ENCODE data around the gene ACER2. TPM values are rescaled to one million over a fixed set of nuclear protein-coding genes. Genes with fewer than 3 reads are reported as not detected.

ACER2 gene
- total RNA-seq, 1 experiment from 2014 or later, result 9.6 TPM

- no CpG with 5 or more reads among the region's 9 CpGs for WGBS (ENCODE audit: extremely low coverage, insufficient read length, low lambda C conversion rate)
- H3K36me3 Mint-ChIP-seq (ENCODE audit: insufficient read depth in 1 of 3, low read depth in 3 of 3), result peaks cover 5 to 24% (median 21%) of the 10 kb centered on the region in 3 experiments; a peak in 6 of 7 replicates
- H4K8ac ChIP-seq (replicated peaks; ENCODE audit: insufficient read length, low read depth, low read length), result no peak overlapping the region
- no peaks in the 10 kb centered on the region for H3K27me3 Mint-ChIP-seq (ENCODE audit: low read depth)
- no peak overlapping the region for H3K4ac ChIP-seq (ENCODE audit: low read depth, low read length)
- H2BK120ac ChIP-seq (ENCODE audit: low read depth, low read length, poor library complexity, severe bottlenecking), result no peak overlapping the region
- no peaks in the 10 kb centered on the region for H3K27me3 ChIP-seq (ENCODE audit: insufficient read depth, low read length)
- no peak overlapping the region for H3K4me2 ChIP-seq (ENCODE audit: insufficient read depth, insufficient read length, low read length)
- H4K5ac ChIP-seq (ENCODE audit: insufficient read length, low read depth, low read length), result no peak overlapping the region
- no peak overlapping the region for H2BK5ac ChIP-seq (ENCODE audit: insufficient read length, low read length)
- H3K4me1 Mint-ChIP-seq, result peaks cover 17 to 40% of the 10 kb centered on the region in 2 experiments
- no peaks in the 10 kb centered on the region for H3K79me1 ChIP-seq (ENCODE audit: insufficient read depth, low read depth, low read length, poor library complexity, severe bottlenecking)
- H3K9me3 ChIP-seq (ENCODE audit: control insufficient read depth, low read depth, low read length), result no peaks in the 10 kb centered on the region
- H3K23ac ChIP-seq (ENCODE audit: insufficient read length, low read depth, low read length), result no peak overlapping the region
- no peak for TF ChIP-seq CTCF (conservative IDR thresholded peaks at IDR 0.05)
- H3T11ph ChIP-seq (ENCODE audit: low read length), result no peak overlapping the region
- H3K4me1 ChIP-seq (ENCODE audit: insufficient read depth, low read length), result peaks cover 2% of the 10 kb centered on the region; the same call in 1 of the 2 replicates
- DNase-seq, result no peak
- H3K27ac ChIP-seq (ENCODE audit: insufficient read length, low read depth, low read length), result no peak overlapping the region
- no peaks in the 10 kb centered on the region; a peak in 1 of 5 replicates for H3K9me3 Mint-ChIP-seq
- no peak overlapping the region for H2AFZ ChIP-seq (ENCODE audit: low read length)
- no peaks in the 10 kb centered on the region for H3K79me2 ChIP-seq (ENCODE audit: insufficient read depth, low read length)
- no peak overlapping the region for H3K18ac ChIP-seq (ENCODE audit: insufficient read length, low read depth, low read length)
- no peak overlapping the region for H2BK20ac ChIP-seq (ENCODE audit: low read depth, low read length, poor library complexity, severe bottlenecking)
- no peak overlapping the region for H3K14ac ChIP-seq (ENCODE audit: insufficient read depth, low read length)
- no peak overlapping the region for H3K9ac ChIP-seq (ENCODE audit: extremely low read depth, insufficient read length, low read length)
- no peak overlapping the region for H2AK5ac ChIP-seq (ENCODE audit: insufficient read length, low read length)
- no peaks in the 10 kb centered on the region for H4K20me1 ChIP-seq (ENCODE audit: control insufficient read depth, insufficient read depth, insufficient read length)
- H4K91ac ChIP-seq (ENCODE audit: insufficient read length, low read depth, low read length), result no peak overlapping the region
- H3K23me2 ChIP-seq (ENCODE audit: insufficient read length, low read depth, low read length, poor library complexity, severe bottlenecking), result no peaks in the 10 kb centered on the region
- H2BK12ac ChIP-seq (ENCODE audit: insufficient read length, low read depth, low read length), result no peak overlapping the region
- H2BK15ac ChIP-seq (ENCODE audit: low read depth, low read length), result no peak overlapping the region
- no peak overlapping the region for H3K56ac ChIP-seq (ENCODE audit: insufficient read length, low read depth, low read length)
- no peak overlapping the region for H3K4me3 Mint-ChIP-seq
- peak overlapping the region in 2 of 3 experiments; percentile 19 to 69; a peak in 2 of 7 replicates for H3K27ac Mint-ChIP-seq
Observed at GRCh38 chr9:19451240-19452087, 42.7 kb downstream of the ACER2 start.

All from H9 (cell line).